SKM-1 treated with dmso at 0.1 percent for 144 hours (cell line): ENCODE measurements around the gene NINJ1.
A peak's percentile ranks its signal among the peaks of the same experiment; 100 is the strongest.
"Not testable (repeated sequence)": the region's sequence is repeated elsewhere in the genome, so short reads cannot be mapped to it uniquely, and the experiment has no call there.

ENCODE experiments used
- DNase-seq: peaks from one replicate; lab custom pipeline; 2025; ENCODE audit not compliant: unreplicated experiment; lab: John Stamatoyannopoulos, UW

NINJ1 gene

GRCh38 chr9:93120846-93121315, 13.2 kb downstream of the NINJ1 start:
- no peak for DNase-seq

- DNase-seq, result peak; percentile 83
Observed at GRCh38 chr9:93119953-93120845, 13.9 kb downstream of the NINJ1 start.

- no peak for DNase-seq
Observed at GRCh38 chr9:93119703-93119952, 14.4 kb downstream of the NINJ1 start.

- DNase-seq, result no peak
Observed at GRCh38 chr9:93118863-93119702, 15.0 kb downstream of the NINJ1 start.

GRCh38 chr9:93117924-93118862, 15.9 kb downstream of the NINJ1 start:
- no peak for DNase-seq

- not testable (repeated sequence) for DNase-seq
Observed at GRCh38 chr9:93117521-93117920, 16.5 kb downstream of the NINJ1 start.

GRCh38 chr9:93116072-93116961, 17.7 kb downstream of the NINJ1 start:
- DNase-seq, result peak; percentile 59

GRCh38 chr9:93115486-93116071, 18.5 kb downstream of the NINJ1 start:
- no peak for DNase-seq

GRCh38 chr9:93114984-93115335, 19.1 kb downstream of the NINJ1 start:
- DNase-seq, result no peak

GRCh38 chr9:93114169-93114983, 19.7 kb downstream of the NINJ1 start:
- no peak for DNase-seq

GRCh38 chr9:93112864-93113389, 21.1 kb downstream of the NINJ1 start:
- no peak for DNase-seq

GRCh38 chr9:93112116-93112863, 21.8 kb downstream of the NINJ1 start:
- DNase-seq, result no peak

GRCh38 chr9:93111371-93112115, 22.5 kb downstream of the NINJ1 start:
- peak; percentile 42 for DNase-seq

GRCh38 chr9:93111001-93111370, 23.1 kb downstream of the NINJ1 start:
- DNase-seq, result no peak

GRCh38 chr9:93110311-93110855, 23.7 kb downstream of the NINJ1 start:
- DNase-seq, result no peak

GRCh38 chr9:93108291-93109041, 25.6 kb downstream of the NINJ1 start:
- DNase-seq, result no peak
